ENCODE results near the gene C1orf159.

The C1orf159 gene

GRCh38 chr1:1091344-1092148 is 24.3 kb downstream of the C1orf159 start:
- H3K36me3 ChIP-seq (ENCODE audit: insufficient read depth, low read length) = no peaks in the 10 kb centered on the region
- H3K9ac ChIP-seq (ENCODE audit: low read depth, low read length) = no peak overlapping the region
- H3K4me1 ChIP-seq (ENCODE audit: insufficient read depth, low read length) = no peaks in the 10 kb centered on the region

GRCh38 chr1:1090424-1091343 is 25.2 kb downstream of the C1orf159 start:
- no peaks in the 10 kb centered on the region for H3K36me3 ChIP-seq (ENCODE audit: insufficient read depth, low read length)
- H3K4me1 ChIP-seq (ENCODE audit: insufficient read depth, low read length) = no peaks in the 10 kb centered on the region
- H3K9me3 ChIP-seq (ENCODE audit: control insufficient read depth, insufficient read depth, low read length) = no peaks in the 10 kb centered on the region; the same call in 1 of the 2 replicates
- no peak overlapping the region for H3K9ac ChIP-seq (ENCODE audit: low read depth, low read length)

More at GRCh38 chr1:1091344-1092148, 24.3 kb downstream of the C1orf159 start:
- no peaks in the 10 kb centered on the region; the same call in 1 of the 2 replicates for H3K9me3 ChIP-seq (ENCODE audit: control insufficient read depth, insufficient read depth, low read length)

GRCh38 chr1:1089731-1090423 is 26.0 kb downstream of the C1orf159 start:
- Histone ChIP-seq H3K4me1 (ENCODE audit: insufficient read depth, low read length) (no peaks in the 10 kb centered on the region), H3K9me3 (ENCODE audit: control insufficient read depth, insufficient read depth, low read length) (no peaks in the 10 kb centered on the region; the same call in 1 of the 2 replicates), H3K36me3 (ENCODE audit: insufficient read depth, low read length) (no peaks in the 10 kb centered on the region), H3K9ac (ENCODE audit: low read depth, low read length) (no peak overlapping the region)

- H3K36me3 ChIP-seq (ENCODE audit: insufficient read depth, low read length) = no peaks in the 10 kb centered on the region
- no peaks in the 10 kb centered on the region for H3K9me3 ChIP-seq (ENCODE audit: control insufficient read depth, insufficient read depth, low read length)
- no peaks in the 10 kb centered on the region for H3K4me1 ChIP-seq (ENCODE audit: insufficient read depth, low read length)
- H3K9ac ChIP-seq (ENCODE audit: low read depth, low read length) = no peak overlapping the region
Measured at GRCh38 chr1:1088801-1089680, 26.8 kb downstream of the C1orf159 start.

GRCh38 chr1:1088029-1088800 is 27.7 kb downstream of the C1orf159 start:
- no peak overlapping the region for H3K9ac ChIP-seq (ENCODE audit: low read depth, low read length)
- no peaks in the 10 kb centered on the region for H3K9me3 ChIP-seq (ENCODE audit: control insufficient read depth, insufficient read depth, low read length)
- no peaks in the 10 kb centered on the region for H3K4me1 ChIP-seq (ENCODE audit: insufficient read depth, low read length)
- H3K36me3 ChIP-seq (ENCODE audit: insufficient read depth, low read length) = no peaks in the 10 kb centered on the region

GRCh38 chr1:1087351-1088028 is 28.4 kb downstream of the C1orf159 start:
- H3K36me3 ChIP-seq (ENCODE audit: insufficient read depth, low read length) = no peaks in the 10 kb centered on the region
- no peaks in the 10 kb centered on the region for H3K4me1 ChIP-seq (ENCODE audit: insufficient read depth, low read length)
- H3K9ac ChIP-seq (ENCODE audit: low read depth, low read length) = no peak overlapping the region
- no peaks in the 10 kb centered on the region for H3K9me3 ChIP-seq (ENCODE audit: control insufficient read depth, insufficient read depth, low read length)

GRCh38 chr1:1086911-1087341 is 29.0 kb downstream of the C1orf159 start:
- no peaks in the 10 kb centered on the region for H3K9me3 ChIP-seq (ENCODE audit: control insufficient read depth, insufficient read depth, low read length)
- no peaks in the 10 kb centered on the region for H3K36me3 ChIP-seq (ENCODE audit: insufficient read depth, low read length)
- H3K4me1 ChIP-seq (ENCODE audit: insufficient read depth, low read length) = no peaks in the 10 kb centered on the region
- H3K9ac ChIP-seq (ENCODE audit: low read depth, low read length) = no peak overlapping the region

GRCh38 chr1:1085911-1086841 is 29.7 kb downstream of the C1orf159 start:
- Histone ChIP-seq H3K36me3 (ENCODE audit: insufficient read depth, low read length) (no peaks in the 10 kb centered on the region), H3K9ac (ENCODE audit: low read depth, low read length) (no peak overlapping the region), H3K9me3 (ENCODE audit: control insufficient read depth, insufficient read depth, low read length) (no peaks in the 10 kb centered on the region), H3K4me1 (ENCODE audit: insufficient read depth, low read length) (no peaks in the 10 kb centered on the region)

GRCh38 chr1:1085171-1085841 is 30.6 kb downstream of the C1orf159 start:
- H3K9ac ChIP-seq (ENCODE audit: low read depth, low read length) = no peak overlapping the region
- H3K4me1 ChIP-seq (ENCODE audit: insufficient read depth, low read length) = no peaks in the 10 kb centered on the region
- no peaks in the 10 kb centered on the region for H3K36me3 ChIP-seq (ENCODE audit: insufficient read depth, low read length)
- no peaks in the 10 kb centered on the region for H3K9me3 ChIP-seq (ENCODE audit: control insufficient read depth, insufficient read depth, low read length)

GRCh38 chr1:1084372-1085170 is 31.3 kb downstream of the C1orf159 start:
- Histone ChIP-seq H3K4me1 (ENCODE audit: insufficient read depth, low read length) (no peaks in the 10 kb centered on the region; the same call in 1 of the 2 replicates), H3K9ac (ENCODE audit: low read depth, low read length) (no peak overlapping the region), H3K9me3 (ENCODE audit: control insufficient read depth, insufficient read depth, low read length) (no peaks in the 10 kb centered on the region), H3K36me3 (ENCODE audit: insufficient read depth, low read length) (no peaks in the 10 kb centered on the region)

Data from ES-I3 (cell line).